GM23338 (cell line): Measurements from ENCODE around the gene PRDX6. TPM values are rescaled to one million over a fixed set of nuclear protein-coding genes. Genes with fewer than 3 reads are reported as not detected.

Source experiments
- ATAC-seq: fragments of 200-7000 bp; cut with Tn5 transposase; 3 replicates; pipeline ENCODE4 v1.9.1; 2020
- DNase-seq: peaks from one replicate; pipeline ENCODE4 v3.0.0-alpha.2; 2015; ENCODE audit warnings: low spot score
- H2AFZ ChIP-seq: fragments of 200-600 bp; sonication (generic); 2 replicates; pipeline ENCODE4 v1.8.0; 2016; ENCODE audit warnings: antibody characterized with exemption, mild to moderate bottlenecking, moderate library complexity
- H3F3A ChIP-seq: fragments of 200-600 bp; sonication (generic); replicated peaks from 2 replicates; pipeline ENCODE4 v1.8.0; 2017; ENCODE audit warnings: antibody characterized with exemption, mixed run types, low read depth
- H3K27ac ChIP-seq: fragments of 200-600 bp; sonication (generic); 2 replicates; pipeline ENCODE4 v1.6.1; 2016; ENCODE audit warnings: low read depth
- H3K27me3 ChIP-seq: fragments of 200-600 bp; sonication (generic); 2 replicates; pipeline ENCODE4 v1.8.0; 2016; ENCODE audit warnings: mild to moderate bottlenecking, mixed run types, moderate library complexity; ENCODE audit not compliant: insufficient read depth
- H3K36me3 ChIP-seq: fragments of 200-600 bp; sonication (generic); 2 replicates; pipeline ENCODE4 v1.8.0; 2016; ENCODE audit warnings: mild to moderate bottlenecking; ENCODE audit not compliant: insufficient read depth
- H3K4me1 ChIP-seq: fragments of 200-600 bp; sonication (generic); 2 replicates; pipeline ENCODE4 v1.8.0; 2016; ENCODE audit warnings: mild to moderate bottlenecking, moderate library complexity; ENCODE audit not compliant: insufficient read depth
- H3K4me2 ChIP-seq: fragments of 200-600 bp; sonication (generic); 2 replicates; pipeline ENCODE4 v1.7.1; 2017; ENCODE audit warnings: mixed run types
- H3K4me3 ChIP-seq: fragments of 200-600 bp; sonication (generic); 2 replicates; pipeline ENCODE4 v1.6.1; 2016; ENCODE audit warnings: mixed run types
- H3K79me2 ChIP-seq: fragments of 200-600 bp; sonication (generic); replicated peaks from 2 replicates; pipeline ENCODE4 v1.8.0; 2017; ENCODE audit warnings: mild to moderate bottlenecking; ENCODE audit not compliant: insufficient read depth
- H3K9me2 ChIP-seq: fragments of 200-600 bp; sonication (generic); 2 replicates; pipeline ENCODE4 v1.8.0; 2017; ENCODE audit not compliant: insufficient read depth
- H4K20me1 ChIP-seq: fragments of 200-600 bp; sonication (generic); replicated peaks from 2 replicates; pipeline ENCODE4 v1.8.0; 2017; ENCODE audit warnings: mild to moderate bottlenecking; ENCODE audit not compliant: insufficient read depth
- H3K27ac Mint-ChIP-seq: 2 replicates; pipeline ENCODE4 v1.8.0; 2020; ENCODE audit warnings: inconsistent platforms, mild to moderate bottlenecking, moderate library complexity, mixed read lengths
- H3K27me3 Mint-ChIP-seq: 3 replicates; pipeline ENCODE4 v1.8.0; 2022; ENCODE audit warnings: low read depth, mild to moderate bottlenecking, moderate library complexity, mixed read lengths, inconsistent platforms; ENCODE audit not compliant: insufficient read depth, poor library complexity
- H3K36me3 Mint-ChIP-seq: 3 replicates; pipeline ENCODE4 v1.8.0; 2021; ENCODE audit warnings: low read depth, mild to moderate bottlenecking, inconsistent platforms, moderate library complexity, mixed read lengths
- H3K4me1 Mint-ChIP-seq: 3 replicates; pipeline ENCODE4 v1.8.0; 2020; ENCODE audit warnings: mild to moderate bottlenecking, inconsistent platforms, mixed read lengths
- H3K4me3 Mint-ChIP-seq: 3 replicates; pipeline ENCODE4 v1.8.0; 2021; ENCODE audit warnings: moderate library complexity, mild to moderate bottlenecking, inconsistent platforms, mixed read lengths
- H3K9me3 Mint-ChIP-seq: 3 replicates; pipeline ENCODE4 v1.8.0; 2020; ENCODE audit warnings: moderate library complexity, mild to moderate bottlenecking, inconsistent platforms, mixed read lengths
- CREB1 ChIP-seq: fragments of 250-450 bp; sonication (Bioruptor Pico); IDR thresholded peaks from 2 replicates; pipeline ENCODE4 v1.5.0; 2020; ENCODE audit warnings: low read depth, mild to moderate bottlenecking, moderate library complexity
- CTCF ChIP-seq, 2 experiments: fragments of 200-600 bp in 1 of 2; sonication (generic) in 1 of 2; conservative IDR thresholded peaks; 2 replicates each; pipeline versions ENCODE4 v1.5.1 to v1.6.1; 2016 to 2017; ENCODE audit warnings: antibody characterized with exemption in 2 of 2, low read depth in 2 of 2, mild to moderate bottlenecking in 2 of 2, moderate library complexity in 1 of 2
- ETS1 ChIP-seq: IDR thresholded peaks from 2 replicates; pipeline ENCODE4 v1.6.1; 2016; ENCODE audit warnings: antibody characterized with exemption
- EZH2 ChIP-seq: fragments of 200-600 bp; sonication (generic); IDR thresholded peaks from one replicate; pipeline ENCODE4 v1.8.0; 2017; ENCODE audit warnings: antibody characterized with exemption, mild to moderate bottlenecking, low read depth; ENCODE audit not compliant: unreplicated experiment
- EZH2phosphoT487 ChIP-seq: fragments of 200-600 bp; sonication (generic); IDR thresholded peaks from one replicate; pipeline ENCODE4 v1.8.1; 2018; ENCODE audit warnings: antibody characterized with exemption; ENCODE audit not compliant: unreplicated experiment
- JUNB ChIP-seq: IDR thresholded peaks from one replicate; pipeline ENCODE4 v1.6.1; 2016; ENCODE audit warnings: antibody characterized with exemption; ENCODE audit not compliant: unreplicated experiment
- NANOG ChIP-seq: IDR thresholded peaks from 2 replicates; pipeline ENCODE4 v1.6.1; 2016; ENCODE audit warnings: antibody characterized with exemption, borderline replicate concordance
- POLR2AphosphoS5 ChIP-seq: IDR thresholded peaks from 2 replicates; pipeline ENCODE4 v1.6.1; 2016; ENCODE audit warnings: antibody characterized with exemption, low read depth
- REST ChIP-seq: IDR thresholded peaks from one replicate; pipeline ENCODE4 v1.6.1; 2018; ENCODE audit warnings: antibody characterized with exemption; ENCODE audit not compliant: unreplicated experiment
- STAT1 ChIP-seq: IDR thresholded peaks from one replicate; pipeline ENCODE4 v1.6.1; 2016; ENCODE audit warnings: antibody characterized with exemption; ENCODE audit not compliant: unreplicated experiment
- ZNF114 ChIP-seq: fragments of 250-450 bp; sonication (Bioruptor Pico); IDR thresholded peaks from 2 replicates; pipeline ENCODE4 v1.5.0; 2020; ENCODE audit warnings: mild to moderate bottlenecking, moderate library complexity
- ZNF331 ChIP-seq: fragments of 250-450 bp; sonication (Bioruptor Pico); IDR thresholded peaks from 2 replicates; pipeline ENCODE4 v1.5.0; 2020; ENCODE audit warnings: low read depth, mild to moderate bottlenecking, moderate library complexity
- ZNF462 ChIP-seq: fragments of 250-450 bp; sonication (Bioruptor Pico); IDR thresholded peaks from 2 replicates; pipeline ENCODE4 v1.5.0; 2020; ENCODE audit warnings: mild to moderate bottlenecking, moderate library complexity
- polyA plus RNA-seq: library from polyadenylated mRNA; unstranded; fragments of >200 nt; fragmentation: Nextera tagmentation; extraction: Ambion mirVana; gene quantifications from 2 replicates; pipeline ENCODE4 v1.2.1, GENCODE V29; 2016
- total RNA-seq: library from RNA; depleted of rRNA; stranded (reverse); fragments of >200 nt; shearing (Covaris generic); gene quantifications from 2 replicates; pipeline ENCODE4 v1.2.3, GENCODE V29; 2014

Gene PRDX6
- total and polyA plus RNA-seq, 2 experiments from 2014 or later = 516 to 746 TPM

GRCh38 chr1:173467426-173467825, 9.7 kb upstream of the PRDX6 start:
- peaks cover 63% of the 10 kb centered on the region for H3K9me3 Mint-ChIP-seq
- no peaks in the 10 kb centered on the region; the same call in 1 of the 2 replicates for H3K4me1 ChIP-seq
- no peaks in the 10 kb centered on the region for H3K27me3 ChIP-seq
- H3K4me2 ChIP-seq = no peak overlapping the region
- no peaks in the 10 kb centered on the region for H4K20me1 ChIP-seq
- H3K36me3 ChIP-seq = peaks cover 25% of the 10 kb centered on the region
- TF ChIP-seq CREB1 (CRISPR knock-in tag) = no peak
- TF ChIP-seq ZNF462 (CRISPR knock-in tag) = no peak
- no peak for TF ChIP-seq ETS1
- TF ChIP-seq ZNF331 (CRISPR knock-in tag) = no peak
- TF ChIP-seq JUNB = no peak
- no peak for TF ChIP-seq POLR2AphosphoS5
- TF ChIP-seq NANOG = no peak
- no peak for TF ChIP-seq REST
- no peak for TF ChIP-seq STAT1
- no peak for TF ChIP-seq EZH2phosphoT487
- no peak for TF ChIP-seq EZH2
- TF ChIP-seq ZNF114 (CRISPR knock-in tag) = no peak
- TF ChIP-seq CTCF (conservative IDR thresholded peaks at IDR 0.05; ENCODE audit: low read depth in 2 of 2) = no peak
- no peaks in the 10 kb centered on the region for H3K27me3 Mint-ChIP-seq
- H2AFZ ChIP-seq = no peak overlapping the region
- DNase-seq (no peak), ATAC-seq (no peak)
- no peaks in the 10 kb centered on the region; the same call in 2 of the 3 replicates for H3K4me1 Mint-ChIP-seq
- H3K9me2 ChIP-seq = peaks cover 4% of the 10 kb centered on the region; the same call in 1 of the 2 replicates
- no peak overlapping the region for H3K27ac ChIP-seq
- no peak overlapping the region for H3K27ac Mint-ChIP-seq
- H3K4me3 ChIP-seq = no peak overlapping the region
- no peaks in the 10 kb centered on the region for H3F3A ChIP-seq
- peaks cover 73% of the 10 kb centered on the region for H3K36me3 Mint-ChIP-seq
- H3K79me2 ChIP-seq = peaks cover 66% of the 10 kb centered on the region
- no peak overlapping the region for H3K4me3 Mint-ChIP-seq
